Memory B cell (primary cell): Measurements from ENCODE around the gene IPO11.

Experiments used
- ATAC-seq: fragments of 150-1000 bp; cut with Tn5 transposase; 2 replicates; pipeline ENCODE4 v1.10.0; 2021; ENCODE audit warnings: low read depth, mild to moderate bottlenecking, moderate library complexity
- DNase-seq, 2 donors: peaks; one replicate each; pipeline ENCODE4 v3.0.0; 2022; ENCODE audit warnings: low spot score in 2 of 2
- H3K27ac Mint-ChIP-seq: one replicate; pipeline ENCODE4 v1.8.0; 2022; ENCODE audit warnings: mild to moderate bottlenecking, moderate library complexity, mixed read lengths
- H3K27me3 Mint-ChIP-seq: one replicate; pipeline ENCODE4 v1.8.0; 2022; ENCODE audit warnings: mixed read lengths
- H3K36me3 Mint-ChIP-seq: one replicate; pipeline ENCODE4 v1.8.0; 2022; ENCODE audit warnings: mild to moderate bottlenecking, mixed read lengths
- H3K4me1 Mint-ChIP-seq: one replicate; pipeline ENCODE4 v1.8.0; 2022; ENCODE audit warnings: mixed read lengths
- H3K4me3 Mint-ChIP-seq: one replicate; pipeline ENCODE4 v1.8.0; 2022; ENCODE audit warnings: mild to moderate bottlenecking, moderate library complexity, mixed read lengths
- H3K9me3 Mint-ChIP-seq: one replicate; pipeline ENCODE4 v1.8.0; 2022; ENCODE audit warnings: mixed read lengths

IPO11 gene

DNA sequence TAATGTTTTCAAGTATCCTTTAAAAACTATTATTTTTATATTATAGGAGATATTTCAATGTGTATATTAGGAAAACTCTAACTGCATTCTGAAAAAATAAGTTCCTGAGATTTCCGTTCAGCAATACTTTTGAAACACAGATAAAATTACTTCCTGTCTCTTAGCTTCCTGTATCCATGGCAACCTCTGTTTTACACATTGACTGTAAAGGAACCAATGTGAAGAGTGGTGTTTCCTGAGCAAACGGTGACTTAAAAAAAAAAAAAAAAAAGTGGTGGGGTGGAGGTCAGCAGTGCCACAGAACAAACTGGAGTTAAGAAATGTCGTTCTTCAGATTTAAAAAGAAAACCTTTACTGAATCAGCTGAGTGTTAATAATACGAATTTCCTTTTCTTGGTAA, 166.0 kb downstream of the IPO11 start, which contains the start of gene LRRC70:
Gene LRRC70 (plus strand): TSS at position 280 of the 400 bp plus-strand sequence. CDS start 620 bp downstream, outside the sequence.
- Mint-ChIP-seq H3K27ac (peak within 1 kb of the TSS; percentile 90), H3K9me3 (no peaks in the 10 kb centered on the region), H3K27me3 (no peaks in the 10 kb centered on the region), H3K36me3 (peaks cover 6% of the 10 kb centered on the region), H3K4me3 (peak within 1 kb of the TSS; percentile 22), H3K4me1 (peaks cover 10% of the 10 kb centered on the region)
- ATAC-seq = peak; percentile 98
- peak in 1 of 2 donors; percentile 40 for DNase-seq

DNA sequence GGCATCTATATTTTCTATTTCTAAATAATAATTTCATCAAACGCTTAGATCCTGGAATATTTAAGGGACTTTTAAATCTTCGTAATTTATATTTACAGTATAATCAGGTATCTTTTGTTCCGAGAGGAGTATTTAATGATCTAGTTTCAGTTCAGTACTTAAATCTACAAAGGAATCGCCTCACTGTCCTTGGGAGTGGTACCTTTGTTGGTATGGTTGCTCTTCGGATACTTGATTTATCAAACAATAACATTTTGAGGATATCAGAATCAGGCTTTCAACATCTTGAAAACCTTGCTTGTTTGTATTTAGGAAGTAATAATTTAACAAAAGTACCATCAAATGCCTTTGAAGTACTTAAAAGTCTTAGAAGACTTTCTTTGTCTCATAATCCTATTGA, 167.2 kb downstream of the IPO11 start:
- peaks cover 6% of the 10 kb centered on the region for H3K36me3 Mint-ChIP-seq
- no peaks in the 10 kb centered on the region for H3K27me3 Mint-ChIP-seq
- no peak for ATAC-seq
- H3K27ac Mint-ChIP-seq = no peak overlapping the region
- no peaks in the 10 kb centered on the region for H3K9me3 Mint-ChIP-seq
- no peak overlapping the region for H3K4me3 Mint-ChIP-seq
- no peak for DNase-seq
- peaks cover 10% of the 10 kb centered on the region for H3K4me1 Mint-ChIP-seq

DNA sequence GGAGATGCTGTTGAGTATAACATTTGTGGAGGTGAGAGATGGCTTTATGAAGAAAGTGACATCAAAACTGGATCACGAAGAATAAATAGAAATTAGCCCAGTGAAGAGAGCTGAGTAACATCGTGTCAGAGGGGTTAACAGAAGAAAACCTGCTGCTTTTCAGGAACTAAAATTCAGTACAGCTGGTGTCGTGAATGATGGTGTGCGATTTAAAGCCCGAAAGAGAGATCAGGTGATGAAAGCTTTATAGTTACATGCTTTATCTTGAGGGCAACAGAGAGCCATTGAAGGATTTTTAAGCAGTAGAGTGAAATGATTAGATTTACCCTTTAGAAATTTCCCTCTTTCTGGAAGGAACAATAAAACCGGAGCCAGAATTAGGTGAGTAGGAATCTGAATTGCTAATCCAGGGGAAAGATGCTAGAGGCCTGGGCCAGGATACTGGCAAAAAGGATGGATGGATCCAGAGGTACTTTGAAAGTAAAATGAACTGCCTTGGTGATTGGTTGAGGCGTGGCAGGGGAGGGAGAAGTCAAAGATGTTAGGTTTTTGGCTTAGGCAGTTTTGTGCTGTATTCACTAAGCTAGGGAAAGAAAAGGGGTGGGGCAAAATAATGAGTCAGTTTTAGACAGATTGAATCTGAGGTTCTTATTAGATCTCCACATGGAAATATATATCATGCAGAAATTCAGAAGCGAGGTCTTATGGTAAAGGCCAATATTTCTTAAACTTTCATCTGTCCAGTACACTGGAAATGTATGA, 169.5 kb downstream of the IPO11 start:
- no peak overlapping the region for H3K27ac Mint-ChIP-seq
- H3K9me3 Mint-ChIP-seq = no peaks in the 10 kb centered on the region
- DNase-seq (no peak), ATAC-seq (no peak)
- H3K27me3 Mint-ChIP-seq = no peaks in the 10 kb centered on the region
- H3K4me1 Mint-ChIP-seq = peaks cover 5% of the 10 kb centered on the region
- no peak overlapping the region for H3K4me3 Mint-ChIP-seq
- H3K36me3 Mint-ChIP-seq = peaks cover 8% of the 10 kb centered on the region

DNA sequence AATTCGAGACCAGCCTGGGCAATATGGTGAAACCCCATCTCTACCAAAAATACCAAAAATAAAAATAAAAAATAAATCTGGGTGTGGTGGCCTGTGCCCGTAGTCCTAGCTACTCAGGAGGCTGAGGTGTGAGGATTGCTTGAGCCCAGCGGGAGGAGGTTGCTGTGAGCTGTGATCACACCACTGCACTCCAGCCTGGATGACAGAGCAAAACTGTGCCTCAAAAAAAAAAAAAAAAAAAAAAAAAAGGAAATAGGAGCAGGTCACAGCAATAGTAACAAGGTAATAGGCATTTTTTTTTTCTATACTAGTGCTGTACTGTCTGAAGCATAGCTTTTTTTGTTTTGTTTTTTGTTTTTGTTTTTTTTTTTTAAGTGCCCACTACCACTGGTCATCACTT, 171.8 kb downstream of the IPO11 start:
- H3K27me3 Mint-ChIP-seq = no peaks in the 10 kb centered on the region
- DNase-seq (no peak), ATAC-seq (no peak)
- H3K36me3 Mint-ChIP-seq = peaks cover 16% of the 10 kb centered on the region
- no peak overlapping the region for H3K27ac Mint-ChIP-seq
- no peaks in the 10 kb centered on the region for H3K9me3 Mint-ChIP-seq
- peaks cover 4% of the 10 kb centered on the region for H3K4me1 Mint-ChIP-seq
- no peak overlapping the region for H3K4me3 Mint-ChIP-seq

DNA sequence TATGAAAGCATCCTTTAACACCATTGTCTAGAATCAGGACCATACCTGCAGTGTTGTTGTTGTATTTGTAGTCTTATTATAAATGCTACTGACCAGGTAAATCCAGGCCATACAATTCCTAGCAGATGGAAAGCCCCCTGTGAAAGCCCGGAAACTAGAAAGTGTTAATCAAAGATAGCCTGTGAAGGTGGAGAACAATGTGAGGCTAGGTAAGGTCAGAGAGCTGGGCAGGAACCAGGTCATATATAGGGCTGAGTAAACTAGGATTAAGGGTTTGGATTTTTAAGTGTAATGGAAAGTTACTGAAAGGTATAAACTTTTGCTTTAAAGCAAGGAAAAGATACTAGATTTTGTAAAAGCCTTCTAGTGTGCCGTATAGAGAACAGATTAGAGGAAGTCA, 172.7 kb downstream of the IPO11 start:
- Mint-ChIP-seq H3K36me3 (peaks cover 17% of the 10 kb centered on the region), H3K4me1 (peaks cover 4% of the 10 kb centered on the region), H3K27me3 (no peaks in the 10 kb centered on the region), H3K9me3 (no peaks in the 10 kb centered on the region), H3K4me3 (no peak overlapping the region), H3K27ac (peak overlapping the region; percentile 1)
- DNase-seq (no peak), ATAC-seq (no peak)

DNA sequence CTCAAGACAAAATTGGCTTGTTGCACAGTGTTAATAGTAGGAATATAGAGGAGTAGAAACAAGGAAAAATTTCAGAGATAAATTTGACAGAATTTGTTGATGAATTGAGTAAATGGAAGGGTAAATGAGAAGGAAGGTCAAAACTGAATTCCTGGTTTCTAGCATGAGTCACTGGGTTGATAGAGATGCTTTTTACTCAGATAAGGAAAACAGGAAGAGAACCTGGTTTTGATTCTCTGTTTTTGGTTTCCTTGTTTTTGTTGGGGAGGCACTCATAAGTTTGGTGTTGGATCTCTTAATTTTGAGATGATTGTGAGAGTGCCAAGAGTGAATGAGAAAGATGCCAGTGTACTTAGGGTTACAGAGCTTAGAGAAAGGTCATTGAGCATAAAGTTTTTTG, 173.2 kb downstream of the IPO11 start:
- Mint-ChIP-seq H3K27me3 (no peaks in the 10 kb centered on the region), H3K4me3 (no peak overlapping the region), H3K27ac (no peak overlapping the region), H3K9me3 (no peaks in the 10 kb centered on the region), H3K4me1 (peaks cover 4% of the 10 kb centered on the region), H3K36me3 (peaks cover 18% of the 10 kb centered on the region)
- no peak for DNase-seq
- no peak for ATAC-seq

DNA sequence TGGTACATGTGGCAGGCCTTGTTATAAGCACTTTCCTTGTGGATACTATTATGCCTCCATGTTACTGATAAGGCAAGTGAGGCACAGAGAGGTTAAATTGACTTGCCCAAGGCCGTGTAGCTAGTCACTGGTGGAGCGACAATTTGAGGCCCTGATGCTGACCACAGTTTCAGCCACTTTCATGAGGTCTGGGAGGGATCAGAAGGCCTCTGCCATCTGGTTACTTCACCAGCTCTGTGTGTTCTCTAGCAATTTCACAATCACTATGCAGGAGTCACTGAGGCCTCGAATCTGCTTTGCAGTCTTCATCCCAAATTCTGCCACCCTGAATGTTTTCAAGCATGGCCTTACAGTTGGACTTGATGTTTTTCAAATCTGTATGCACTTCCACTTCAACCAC, 175.2 kb downstream of the IPO11 start:
- no peak for ATAC-seq
- DNase-seq = no peak
- H3K27me3 Mint-ChIP-seq = no peaks in the 10 kb centered on the region

DNA sequence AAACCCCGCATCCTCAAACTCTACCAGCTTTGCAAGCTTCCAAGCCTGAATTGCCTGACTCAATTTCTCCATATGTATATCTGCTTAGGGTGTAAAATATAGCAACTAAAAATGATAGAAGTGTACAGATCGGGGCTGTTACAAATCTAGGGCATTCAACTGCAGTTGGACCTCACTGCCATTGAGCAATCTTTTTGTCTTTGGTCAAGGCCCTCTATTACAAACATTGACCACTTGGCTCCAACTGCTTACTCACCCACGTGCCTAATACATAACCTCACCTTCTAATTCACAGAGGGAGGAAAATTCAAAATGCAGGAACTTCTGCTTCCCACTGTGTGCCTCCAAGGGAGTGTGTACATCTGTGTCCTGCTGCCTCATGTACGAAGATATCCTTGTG, 176.1 kb downstream of the IPO11 start:
- H3K4me1 Mint-ChIP-seq = peaks cover 9% of the 10 kb centered on the region
- peaks cover 6% of the 10 kb centered on the region for H3K9me3 Mint-ChIP-seq
- ATAC-seq = no peak
- H3K27ac Mint-ChIP-seq = no peak overlapping the region
- H3K27me3 Mint-ChIP-seq = no peaks in the 10 kb centered on the region
- no peak overlapping the region for H3K4me3 Mint-ChIP-seq
- H3K36me3 Mint-ChIP-seq = peaks cover 34% of the 10 kb centered on the region
- no peak for DNase-seq

More for the DNA sequence above, 175.2 kb downstream of the IPO11 start:
- Mint-ChIP-seq H3K9me3 (peaks cover 3% of the 10 kb centered on the region), H3K4me1 (peaks cover 4% of the 10 kb centered on the region), H3K36me3 (peaks cover 27% of the 10 kb centered on the region), H3K4me3 (no peak overlapping the region), H3K27ac (no peak overlapping the region)

DNA sequence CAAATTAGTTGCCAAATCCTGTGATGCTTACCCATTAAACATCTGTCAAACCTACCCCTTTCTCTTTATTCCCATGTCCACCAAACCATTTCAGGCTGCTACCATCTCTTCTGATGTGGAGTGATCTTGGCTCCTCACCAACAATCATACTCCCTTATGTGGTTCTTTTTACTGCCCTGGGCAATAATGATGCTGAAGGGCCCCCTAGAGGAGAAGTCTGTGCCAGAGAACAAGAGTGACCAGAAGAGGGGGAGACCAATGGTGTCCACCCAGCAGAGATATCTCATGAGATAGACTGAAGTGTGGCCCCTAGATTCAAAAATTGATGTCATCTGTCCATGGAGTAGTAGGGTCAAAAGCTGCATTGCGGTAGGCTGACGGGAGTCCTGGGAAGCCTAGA, 176.9 kb downstream of the IPO11 start:
- Mint-ChIP-seq H3K9me3 (peaks cover 6% of the 10 kb centered on the region), H3K27me3 (no peaks in the 10 kb centered on the region), H3K4me3 (no peak overlapping the region), H3K36me3 (peaks cover 35% of the 10 kb centered on the region), H3K4me1 (peaks cover 9% of the 10 kb centered on the region), H3K27ac (no peak overlapping the region)
- ATAC-seq (no peak), DNase-seq (no peak)

DNA sequence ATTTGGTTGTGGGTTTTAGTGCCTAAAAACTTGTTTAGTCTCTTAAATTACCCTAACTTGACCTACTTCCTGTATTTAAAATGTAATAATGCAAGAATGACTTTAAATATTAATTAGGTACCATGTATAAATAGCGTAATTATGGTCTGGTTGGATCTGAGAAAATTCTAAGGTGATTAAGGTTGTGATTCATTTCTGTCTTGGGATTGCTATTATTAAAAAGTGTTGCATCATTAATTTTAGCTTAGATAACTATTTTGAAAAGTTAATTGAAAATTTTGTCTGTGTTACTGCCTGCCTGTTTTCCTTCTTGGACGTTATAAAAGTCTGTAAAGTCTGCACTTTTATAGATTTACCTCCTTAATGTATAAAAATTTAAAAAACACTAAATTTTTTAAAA, 177.8 kb downstream of the IPO11 start:
- DNase-seq (no peak), ATAC-seq (no peak)
- H3K4me1 Mint-ChIP-seq = peaks cover 7% of the 10 kb centered on the region
- H3K9me3 Mint-ChIP-seq = peaks cover 6% of the 10 kb centered on the region
- H3K36me3 Mint-ChIP-seq = peaks cover 41% of the 10 kb centered on the region
- no peak overlapping the region for H3K4me3 Mint-ChIP-seq
- H3K27ac Mint-ChIP-seq = no peak overlapping the region
- H3K27me3 Mint-ChIP-seq = no peaks in the 10 kb centered on the region

DNA sequence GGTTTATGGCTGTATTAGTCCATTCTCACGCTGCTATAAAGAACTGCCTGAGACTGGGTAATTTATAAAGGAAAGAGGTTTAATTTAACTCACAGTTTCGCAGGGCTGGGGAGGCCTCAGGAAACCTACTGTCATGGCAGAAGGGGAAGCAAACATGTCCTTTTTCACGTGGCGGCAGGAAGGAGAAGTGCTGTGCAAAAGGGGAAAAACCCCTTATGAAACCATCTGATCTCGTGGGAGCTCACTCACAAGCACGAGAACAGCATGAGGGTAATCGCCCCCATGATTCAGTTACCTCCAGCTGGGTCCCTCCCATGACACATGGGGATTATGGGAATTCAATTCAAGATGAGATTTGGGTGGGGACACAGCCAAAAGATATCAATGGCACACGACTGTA, 180.0 kb downstream of the IPO11 start:
- no peak overlapping the region for H3K4me3 Mint-ChIP-seq
- H3K4me1 Mint-ChIP-seq = peaks cover 7% of the 10 kb centered on the region
- no peak for DNase-seq
- H3K36me3 Mint-ChIP-seq = peaks cover 39% of the 10 kb centered on the region
- H3K9me3 Mint-ChIP-seq = peaks cover 6% of the 10 kb centered on the region
- H3K27me3 Mint-ChIP-seq = no peaks in the 10 kb centered on the region
- ATAC-seq = peak; percentile 59
- H3K27ac Mint-ChIP-seq = peak overlapping the region; percentile 73

DNA sequence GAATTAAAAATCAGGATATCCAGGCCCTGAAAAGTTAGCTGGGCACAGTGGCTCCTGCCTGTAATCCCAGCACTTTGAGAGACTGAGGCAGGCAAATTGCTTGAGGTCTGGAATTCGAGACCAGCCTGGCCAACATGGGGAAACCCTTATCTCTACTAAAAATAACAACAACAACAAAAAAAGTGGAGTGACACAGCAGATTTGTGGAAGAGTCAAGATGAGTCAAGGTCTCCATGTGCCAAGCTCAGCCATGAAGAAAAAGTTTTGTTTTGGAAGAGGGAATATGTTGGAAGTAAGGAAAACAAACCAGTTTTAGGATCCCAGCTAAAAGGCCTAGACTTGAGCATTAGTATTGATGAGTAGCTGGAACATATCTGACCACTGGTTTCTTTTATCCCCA, 180.8 kb downstream of the IPO11 start:
- Mint-ChIP-seq H3K4me3 (no peak overlapping the region), H3K27ac (peak overlapping the region; percentile 73), H3K9me3 (peaks cover 6% of the 10 kb centered on the region), H3K36me3 (peaks cover 39% of the 10 kb centered on the region), H3K4me1 (peaks cover 7% of the 10 kb centered on the region), H3K27me3 (no peaks in the 10 kb centered on the region)
- ATAC-seq = no peak
- DNase-seq = no peak

DNA sequence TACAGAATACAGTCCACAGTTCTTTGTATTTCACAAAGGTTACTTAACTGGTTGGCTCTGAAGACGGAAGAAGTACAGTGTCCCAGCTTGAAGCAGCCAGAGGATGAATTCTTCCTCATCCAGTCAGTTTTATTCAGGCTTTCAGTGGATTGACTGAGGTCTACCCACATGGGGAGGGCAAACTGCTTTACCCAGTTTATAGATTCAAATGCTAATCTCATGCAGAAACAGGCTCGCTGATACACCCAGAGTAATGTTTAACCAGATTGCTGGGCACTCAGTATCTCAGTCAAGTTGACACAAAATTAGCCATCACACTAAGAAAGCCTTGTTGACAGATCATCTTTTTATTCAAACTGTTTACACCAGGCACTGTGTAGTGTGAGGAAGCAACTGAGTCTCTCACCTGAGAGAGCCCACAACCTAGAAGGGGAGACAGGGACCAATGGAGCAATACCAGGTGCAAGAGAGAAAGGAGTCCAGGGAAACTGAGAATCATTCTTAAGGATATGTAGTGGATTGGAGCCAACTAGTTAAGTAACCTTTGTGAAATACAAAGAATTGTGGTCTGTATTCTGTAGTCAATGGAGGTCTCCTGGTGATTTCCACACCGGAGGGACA, 181.9 kb downstream of the IPO11 start:
- H3K27me3 Mint-ChIP-seq = no peaks in the 10 kb centered on the region
- H3K27ac Mint-ChIP-seq = no peak overlapping the region
- peaks cover 6% of the 10 kb centered on the region for H3K9me3 Mint-ChIP-seq
- H3K4me1 Mint-ChIP-seq = peaks cover 4% of the 10 kb centered on the region
- no peak overlapping the region for H3K4me3 Mint-ChIP-seq
- ATAC-seq (no peak), DNase-seq (no peak)
- H3K36me3 Mint-ChIP-seq = peaks cover 31% of the 10 kb centered on the region

DNA sequence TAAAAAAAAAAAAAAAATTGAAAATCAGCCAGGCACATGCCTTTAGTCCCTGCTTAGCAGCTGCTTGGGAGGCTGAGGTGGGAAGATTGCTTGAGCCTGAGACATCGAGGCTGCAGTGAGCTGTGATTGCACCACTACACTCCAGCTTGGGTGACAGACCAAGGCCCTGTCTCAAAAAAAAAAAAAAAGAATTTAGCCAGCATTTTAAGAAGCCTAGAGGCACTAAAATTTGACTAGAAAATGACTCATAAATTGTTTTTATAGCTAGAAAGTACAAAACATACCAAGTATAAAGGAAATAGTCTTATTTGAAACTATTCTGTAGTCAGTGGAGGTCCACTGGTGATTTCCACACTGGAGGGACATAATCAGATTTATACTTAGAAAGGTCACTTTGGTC, 183.5 kb downstream of the IPO11 start:
- no peak for ATAC-seq
- H3K4me1 Mint-ChIP-seq = peaks cover 4% of the 10 kb centered on the region
- H3K27me3 Mint-ChIP-seq = no peaks in the 10 kb centered on the region
- peaks cover 27% of the 10 kb centered on the region for H3K36me3 Mint-ChIP-seq
- H3K9me3 Mint-ChIP-seq = peaks cover 6% of the 10 kb centered on the region
- H3K27ac Mint-ChIP-seq = no peak overlapping the region
- H3K4me3 Mint-ChIP-seq = no peak overlapping the region
- DNase-seq = no peak

DNA sequence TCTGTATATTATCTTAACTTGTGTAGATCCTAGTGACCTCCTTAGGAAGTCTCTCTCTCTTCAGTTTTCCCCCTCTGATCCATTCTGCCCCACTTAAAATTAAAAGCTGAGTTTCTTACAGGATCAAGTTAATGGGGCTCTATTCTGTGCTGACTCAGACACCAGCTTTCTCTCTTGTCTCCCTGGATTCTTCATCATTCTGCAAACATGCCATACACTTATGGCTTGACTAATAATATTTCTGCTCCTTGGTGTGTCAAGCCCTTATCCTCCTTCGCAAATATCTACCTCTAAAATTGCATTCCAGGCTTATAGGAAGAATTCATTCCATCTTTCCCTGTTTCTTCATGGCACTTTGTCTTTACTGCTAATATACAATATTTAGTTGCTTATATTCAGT, 184.1 kb downstream of the IPO11 start:
- ATAC-seq = no peak
- Mint-ChIP-seq H3K27me3 (no peaks in the 10 kb centered on the region), H3K4me1 (peaks cover 4% of the 10 kb centered on the region), H3K36me3 (peaks cover 25% of the 10 kb centered on the region), H3K9me3 (peaks cover 6% of the 10 kb centered on the region), H3K4me3 (no peak overlapping the region), H3K27ac (no peak overlapping the region)
- no peak for DNase-seq
